GM18520 (cell line): ENCODE measurements around the gene FEZ2.

Source experiments
- ATAC-seq: cut with Tn5 transposase; IDR thresholded peaks from one replicate; pipeline ENCODE4 v1.9.1; 2021; ENCODE audit not compliant: unreplicated experiment

The FEZ2 gene

DNA sequence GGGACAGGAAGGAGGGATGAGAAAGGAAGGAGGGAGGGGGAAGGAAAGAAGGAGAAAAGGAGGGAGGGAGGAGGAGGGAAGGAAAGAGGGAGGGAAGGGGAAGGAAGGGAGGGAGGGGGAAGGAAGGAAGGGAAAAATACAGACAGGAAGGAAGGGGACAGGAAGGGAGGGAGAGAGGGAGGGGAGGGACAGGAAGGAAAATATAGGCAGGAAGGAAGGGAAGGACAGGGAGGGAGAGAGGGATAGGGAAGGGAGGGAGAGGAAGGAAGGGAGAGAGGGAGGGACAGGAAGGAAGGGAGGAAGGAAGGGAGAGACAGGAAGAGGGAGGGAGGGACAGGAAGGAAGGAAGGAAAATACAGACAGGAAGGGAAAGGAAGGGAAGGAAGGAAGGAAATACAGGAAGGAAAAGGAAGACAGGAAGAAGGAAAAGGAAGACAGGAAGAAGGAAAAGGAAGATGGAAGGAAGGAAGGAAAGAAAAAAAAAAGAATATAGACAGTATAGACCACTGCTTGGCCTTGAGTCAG lies 63.6 kb downstream of the FEZ2 start:
- ATAC-seq = no peak

- ATAC-seq = no peak
Observed at GRCh38 chr2:36530983-36531354, 67.0 kb downstream of the FEZ2 start.

GRCh38 chr2:36530178-36530982 lies 67.6 kb downstream of the FEZ2 start:
- no peak for ATAC-seq

DNA sequence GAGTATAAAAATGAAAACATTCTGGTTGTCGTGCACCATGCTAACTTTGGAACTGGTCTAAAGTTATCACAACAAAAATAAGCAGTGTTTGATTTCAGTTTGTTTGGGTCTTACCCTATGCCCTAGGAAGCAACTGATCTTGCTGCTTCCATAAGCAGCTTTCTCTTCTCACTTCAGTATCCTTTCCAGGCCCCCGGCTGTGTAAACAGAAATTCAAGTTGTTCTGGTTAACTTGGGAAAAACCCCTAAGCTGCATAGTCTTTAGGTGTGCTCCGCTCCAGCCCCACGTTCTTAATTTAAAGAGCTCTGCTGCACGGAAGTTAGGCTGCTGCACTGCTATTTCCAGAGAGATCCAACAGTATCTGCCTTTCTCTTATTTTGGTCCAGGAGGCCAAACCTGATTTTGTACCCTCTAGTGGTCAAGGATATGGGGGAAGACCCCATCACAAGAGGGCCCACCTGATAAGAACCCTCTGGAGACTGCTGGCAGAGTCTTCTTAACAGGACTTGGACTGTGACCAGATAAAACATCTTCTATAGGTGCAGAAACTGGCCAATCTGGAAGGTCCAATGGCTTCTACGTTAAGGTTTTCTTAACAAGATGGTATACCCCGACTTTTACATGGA lies 69.1 kb downstream of the FEZ2 start:
- no peak for ATAC-seq

- ATAC-seq = peak; percentile 80
Observed at GRCh38 chr2:36528274-36528673, 69.7 kb downstream of the FEZ2 start.

DNA sequence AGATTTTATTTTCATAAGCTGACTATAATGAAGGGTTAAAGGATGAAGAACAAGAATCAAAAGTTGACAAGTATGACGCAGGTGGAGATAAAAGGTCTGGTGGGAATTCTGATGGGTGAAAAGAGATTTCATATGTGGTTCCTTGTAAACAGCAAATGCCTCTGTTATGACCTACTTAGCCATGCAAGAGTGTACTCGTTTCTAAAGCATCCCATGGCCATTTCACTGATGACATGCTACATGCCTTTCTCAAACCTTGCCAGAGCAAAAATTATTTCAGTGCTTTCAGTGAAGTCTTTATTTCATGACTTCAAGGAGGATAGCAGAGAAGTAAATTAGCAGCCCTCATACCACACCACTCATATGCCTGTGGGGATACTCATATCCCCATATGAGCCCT lies 71.7 kb downstream of the FEZ2 start:
- ATAC-seq = no peak

DNA sequence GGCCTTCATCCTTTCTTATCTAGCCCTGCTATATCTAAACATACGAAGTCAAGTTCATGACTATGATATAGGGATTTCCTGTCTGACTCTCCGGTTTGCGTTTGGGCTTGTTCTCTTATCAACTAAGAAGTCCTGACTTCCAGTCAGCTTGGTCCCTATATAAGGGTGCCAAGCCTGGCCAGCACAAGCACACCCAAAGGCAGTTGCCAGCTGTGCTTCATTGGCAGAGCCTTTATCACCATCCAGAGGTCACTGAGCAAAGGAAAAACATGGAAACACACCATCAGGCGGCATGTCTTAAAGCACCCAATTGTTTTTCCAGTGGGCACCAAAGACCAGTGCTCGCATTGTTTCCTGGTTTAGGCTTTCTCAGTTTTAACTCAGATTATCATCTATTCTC lies 72.7 kb downstream of the FEZ2 start:
- no peak for ATAC-seq

- ATAC-seq = no peak
Observed at GRCh38 chr2:36523153-36523552, 74.8 kb downstream of the FEZ2 start.

- no peak for ATAC-seq
Observed at GRCh38 chr2:36520431-36520830, 77.5 kb downstream of the FEZ2 start.

DNA sequence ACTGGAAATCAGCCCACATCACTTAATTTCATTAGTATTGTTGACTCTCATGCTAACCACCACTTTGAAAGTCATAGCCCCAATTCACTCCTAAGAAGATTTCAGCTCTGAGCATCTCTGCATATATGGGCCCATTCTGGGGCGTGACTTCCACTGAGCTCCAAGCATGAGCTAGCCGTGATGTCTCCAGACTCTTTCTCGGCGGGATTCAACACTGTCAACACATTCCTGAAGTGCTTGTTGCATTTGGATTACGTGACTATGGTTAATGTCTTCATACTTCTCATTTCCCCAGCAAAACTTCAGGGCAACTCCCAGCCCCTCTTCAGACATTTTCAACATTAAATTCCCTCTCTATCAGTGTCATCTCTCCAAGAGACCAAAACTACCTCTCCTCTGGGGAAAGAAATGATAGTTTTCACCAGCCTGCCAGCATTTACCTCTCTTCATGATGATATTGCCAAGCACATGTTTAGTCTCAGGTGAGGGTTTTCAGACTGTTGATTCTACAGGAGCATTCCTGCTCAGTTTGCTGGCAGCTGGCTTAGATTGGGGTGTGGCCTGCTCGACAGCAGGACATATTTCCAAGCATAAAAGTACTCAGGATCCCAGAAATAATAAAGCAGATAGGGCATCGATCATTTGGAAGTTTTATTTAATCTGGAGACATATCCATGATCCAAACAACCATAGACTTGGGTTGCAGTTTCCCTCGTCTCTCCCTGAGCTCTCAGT lies 81.7 kb downstream of the FEZ2 start:
- ATAC-seq = no peak

DNA sequence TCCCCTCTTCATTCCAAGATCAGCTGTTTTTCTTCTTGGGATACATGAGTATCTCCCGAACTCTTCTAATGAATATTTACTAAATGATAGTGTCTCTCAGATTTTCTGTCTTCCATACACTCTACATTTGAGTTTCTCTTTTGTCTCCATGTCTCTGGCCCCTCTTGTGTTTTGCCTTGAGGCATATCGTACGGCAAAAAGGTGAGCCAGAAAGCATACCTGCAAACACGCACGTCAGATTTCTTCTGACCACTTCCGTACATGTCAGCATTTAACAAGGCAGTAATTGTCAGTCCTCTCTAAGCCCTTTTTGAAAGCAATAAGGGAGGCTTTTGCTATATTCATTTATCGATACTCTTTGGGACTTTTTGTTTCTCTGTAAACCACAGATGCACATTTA lies 82.4 kb downstream of the FEZ2 start:
- ATAC-seq = no peak

DNA sequence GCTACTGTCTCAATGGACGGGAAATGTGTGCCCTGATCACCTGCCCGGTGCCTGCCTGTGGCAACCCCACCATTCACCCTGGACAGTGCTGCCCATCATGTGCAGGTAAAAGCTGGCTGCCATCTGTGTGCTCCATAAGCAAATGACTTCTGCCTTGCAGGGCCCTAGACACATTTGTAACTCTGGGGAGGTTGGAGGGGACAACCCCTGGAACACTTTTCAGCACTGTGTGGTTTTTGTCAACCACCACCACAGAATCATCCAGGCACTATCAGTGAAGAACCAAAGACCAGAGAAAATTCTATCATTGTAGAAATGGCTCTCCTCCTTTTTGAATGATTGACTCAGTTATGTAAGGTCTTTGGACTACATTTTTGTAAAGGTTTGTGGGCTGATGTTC lies 84.3 kb downstream of the FEZ2 start:
- ATAC-seq = no peak

- no peak for ATAC-seq
Observed at GRCh38 chr2:36512705-36513104, 85.3 kb downstream of the FEZ2 start.

DNA sequence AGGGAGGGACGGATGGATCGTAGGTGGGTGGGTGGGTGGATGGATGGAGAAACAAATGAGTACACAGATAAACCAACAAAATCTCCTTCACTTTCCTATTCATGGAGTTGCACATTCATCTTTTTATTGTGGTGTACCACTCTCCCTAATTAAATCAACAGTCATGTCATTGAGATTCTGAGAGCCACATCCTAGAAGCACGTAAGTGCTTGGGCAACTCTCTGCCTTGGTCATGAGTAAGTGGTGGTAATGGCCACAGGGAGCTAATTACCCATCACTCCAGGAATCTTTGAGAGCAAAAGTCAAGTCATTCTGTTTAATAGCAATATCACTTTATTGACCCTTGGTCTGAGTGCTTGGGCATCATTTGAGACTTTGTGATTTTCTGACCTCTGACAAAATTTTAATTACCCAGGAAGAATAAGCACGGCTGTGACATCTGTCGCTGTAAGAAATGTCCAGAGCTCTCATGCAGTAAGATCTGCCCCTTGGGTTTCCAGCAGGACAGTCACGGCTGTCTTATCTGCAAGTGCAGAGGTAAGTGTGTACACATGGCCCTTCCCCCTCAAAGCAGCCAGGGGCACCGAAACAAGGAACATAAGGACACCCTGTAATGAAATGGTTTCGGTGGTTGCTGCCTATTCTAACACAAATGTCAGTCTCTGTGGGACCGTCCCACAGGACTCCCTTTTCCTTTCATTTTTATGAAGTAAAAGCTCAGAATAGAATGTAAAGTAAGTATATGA lies 85.9 kb downstream of the FEZ2 start:
- no peak for ATAC-seq

DNA sequence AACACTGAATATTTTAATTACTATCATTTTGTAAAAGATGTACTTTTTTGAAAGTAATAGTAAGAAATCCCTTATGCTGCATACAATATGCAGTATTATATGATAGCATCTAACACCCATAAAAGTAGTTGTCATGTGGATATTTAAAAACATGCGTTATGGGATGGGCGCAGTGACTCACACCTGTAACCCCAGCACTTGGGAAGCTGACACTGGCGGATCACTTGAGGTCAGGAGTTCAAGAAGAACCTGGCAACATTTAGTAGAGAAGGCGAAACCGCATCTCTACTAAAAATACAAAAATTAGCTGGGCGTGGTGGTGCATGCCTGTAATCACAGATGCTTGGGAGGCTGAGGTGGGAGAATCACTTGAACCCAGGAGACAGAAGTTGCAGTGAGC lies 88.9 kb downstream of the FEZ2 start:
- no peak for ATAC-seq

GRCh38 chr2:36507408-36507812 lies 90.6 kb downstream of the FEZ2 start:
- peak; percentile 50 for ATAC-seq
